HG02571 (cell line): ENCODE results near the gene SIGLEC15.
"Not testable (repeated sequence)": the region's sequence is repeated elsewhere in the genome, so short reads cannot be mapped to it uniquely, and the experiment has no call there.

Experiments used
- ATAC-seq: cut with Tn5 transposase; IDR thresholded peaks from one replicate; pipeline ENCODE4 v1.9.1; 2021; ENCODE audit warnings: mild to moderate bottlenecking, moderate library complexity; ENCODE audit not compliant: unreplicated experiment

SIGLEC15 gene

DNA sequence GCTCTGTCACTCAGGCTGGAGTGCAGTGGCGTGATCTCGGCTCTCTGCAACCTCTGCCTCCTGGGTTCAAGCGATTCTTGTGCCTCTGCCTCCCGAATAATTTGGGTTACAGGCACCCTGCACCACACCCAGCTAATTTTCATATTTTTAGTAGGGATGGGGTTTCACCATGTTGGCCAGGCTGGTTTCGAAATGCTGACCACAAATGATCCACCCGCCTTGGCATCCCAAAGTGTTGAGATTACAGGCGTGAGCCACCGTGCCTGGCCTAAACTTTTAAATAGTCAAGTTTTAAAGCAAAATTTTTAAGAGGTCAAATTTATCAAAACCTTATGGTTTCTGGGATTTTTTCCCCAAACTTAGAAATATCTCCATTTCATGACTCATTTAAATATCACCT is 6.7 kb upstream of the SIGLEC15 start:
- not testable (repeated sequence) for ATAC-seq

DNA sequence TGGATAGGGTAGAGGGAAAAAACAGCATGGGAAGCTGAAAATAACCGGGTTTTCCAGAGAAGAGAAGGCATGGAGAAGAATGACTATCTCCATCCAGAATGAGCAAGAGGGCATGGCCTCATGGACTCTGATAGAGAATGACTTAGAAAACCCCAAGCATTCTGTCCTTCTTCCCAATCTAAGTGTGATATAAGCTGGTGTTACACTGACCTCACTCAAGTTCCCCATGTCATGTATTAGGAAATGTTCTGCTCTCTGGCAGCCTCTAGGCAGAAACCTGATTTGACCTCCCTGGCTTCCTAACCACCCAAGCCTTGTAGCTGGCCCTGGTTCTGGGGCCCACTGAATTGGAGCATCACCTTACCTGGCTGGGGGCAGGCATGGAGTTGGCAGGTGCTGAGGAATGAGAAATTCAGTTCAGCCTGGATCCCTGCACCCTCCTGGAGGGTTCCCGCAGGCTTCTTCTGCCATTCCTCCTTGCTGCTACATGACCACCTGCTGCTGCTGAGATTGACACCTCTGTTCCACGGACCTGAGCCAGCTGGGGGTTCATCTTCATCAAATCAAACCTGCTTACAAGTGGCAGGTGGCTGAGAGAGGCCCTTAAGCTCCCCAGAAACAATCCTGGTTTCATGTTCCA is 5.2 kb upstream of the SIGLEC15 start:
- ATAC-seq = no peak

DNA sequence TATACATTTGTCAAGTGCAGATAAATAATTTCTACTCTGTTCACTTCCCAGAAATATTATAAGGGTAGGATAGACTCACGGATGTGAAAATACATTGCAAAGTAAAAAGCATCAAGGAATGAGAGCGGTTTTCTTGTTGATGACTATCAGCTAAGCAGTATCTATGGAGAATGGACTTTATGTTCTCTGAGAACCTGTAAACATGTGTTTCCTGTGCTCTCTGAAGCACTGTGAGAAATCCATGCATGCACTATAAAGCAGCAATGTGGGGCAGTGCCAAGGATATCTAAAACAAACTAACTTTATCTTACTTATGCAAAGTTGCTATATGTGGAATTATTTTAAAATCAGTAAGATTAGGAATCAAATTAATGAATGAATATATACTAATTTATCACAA is 4.4 kb upstream of the SIGLEC15 start:
- ATAC-seq = no peak

DNA sequence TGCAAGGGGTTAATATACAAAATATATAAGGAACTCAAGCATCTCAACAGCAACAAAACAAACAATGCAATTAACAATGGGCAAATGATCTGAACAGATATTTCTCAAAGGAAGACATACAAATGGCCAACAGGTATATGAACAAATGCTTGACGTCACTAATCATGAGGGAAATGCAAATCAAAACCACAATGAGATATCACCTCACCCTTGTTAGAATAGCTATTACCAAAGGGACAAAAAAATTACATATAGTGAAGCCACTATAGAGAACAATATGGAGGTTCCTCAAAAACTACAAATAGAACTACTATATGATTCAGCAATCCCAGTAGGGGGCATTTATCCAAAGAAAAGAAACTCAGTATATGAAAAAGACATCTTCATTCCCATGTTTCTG is 3.8 kb upstream of the SIGLEC15 start:
- no peak for ATAC-seq

DNA sequence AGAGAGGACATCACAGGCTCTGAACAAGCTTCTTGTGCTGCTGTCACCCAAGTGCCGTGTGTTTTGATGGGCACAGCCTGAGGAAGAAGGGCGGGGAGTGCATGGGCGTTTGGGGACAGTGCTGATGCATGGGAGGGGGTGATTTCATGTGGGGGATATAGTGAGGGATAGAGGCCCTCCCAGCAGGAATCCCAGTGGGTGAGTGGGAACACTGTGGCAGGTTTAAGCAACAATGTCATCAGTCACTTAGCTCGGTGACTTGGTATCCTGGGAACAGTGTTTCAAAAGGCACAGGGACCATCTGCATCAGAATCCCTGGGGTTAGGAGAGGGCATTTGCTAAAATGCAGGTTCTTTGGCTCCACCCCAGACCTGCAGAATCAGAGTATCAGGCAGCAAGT is 609 bp downstream of the SIGLEC15 start:
- ATAC-seq = no peak

DNA sequence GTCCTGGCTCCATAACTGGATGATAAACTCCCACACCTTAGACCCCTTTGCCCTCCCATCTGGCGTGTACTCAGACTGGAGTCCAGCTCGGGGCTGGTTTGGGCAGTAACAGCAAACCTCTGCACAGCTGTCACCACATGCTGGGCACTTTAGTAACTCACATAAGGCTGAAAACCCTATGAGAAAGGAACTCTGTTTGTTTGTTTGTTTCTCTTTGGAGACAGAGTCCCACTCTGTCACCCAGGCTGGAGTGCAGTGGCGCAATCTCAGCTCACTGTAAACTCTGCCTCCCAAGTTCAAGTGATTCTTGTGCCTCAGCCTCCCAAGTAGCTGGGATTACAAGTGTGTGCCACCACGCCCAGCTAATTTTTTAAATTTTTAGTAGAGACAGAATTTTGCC is 1.2 kb downstream of the SIGLEC15 start:
- not testable (repeated sequence) for ATAC-seq

DNA sequence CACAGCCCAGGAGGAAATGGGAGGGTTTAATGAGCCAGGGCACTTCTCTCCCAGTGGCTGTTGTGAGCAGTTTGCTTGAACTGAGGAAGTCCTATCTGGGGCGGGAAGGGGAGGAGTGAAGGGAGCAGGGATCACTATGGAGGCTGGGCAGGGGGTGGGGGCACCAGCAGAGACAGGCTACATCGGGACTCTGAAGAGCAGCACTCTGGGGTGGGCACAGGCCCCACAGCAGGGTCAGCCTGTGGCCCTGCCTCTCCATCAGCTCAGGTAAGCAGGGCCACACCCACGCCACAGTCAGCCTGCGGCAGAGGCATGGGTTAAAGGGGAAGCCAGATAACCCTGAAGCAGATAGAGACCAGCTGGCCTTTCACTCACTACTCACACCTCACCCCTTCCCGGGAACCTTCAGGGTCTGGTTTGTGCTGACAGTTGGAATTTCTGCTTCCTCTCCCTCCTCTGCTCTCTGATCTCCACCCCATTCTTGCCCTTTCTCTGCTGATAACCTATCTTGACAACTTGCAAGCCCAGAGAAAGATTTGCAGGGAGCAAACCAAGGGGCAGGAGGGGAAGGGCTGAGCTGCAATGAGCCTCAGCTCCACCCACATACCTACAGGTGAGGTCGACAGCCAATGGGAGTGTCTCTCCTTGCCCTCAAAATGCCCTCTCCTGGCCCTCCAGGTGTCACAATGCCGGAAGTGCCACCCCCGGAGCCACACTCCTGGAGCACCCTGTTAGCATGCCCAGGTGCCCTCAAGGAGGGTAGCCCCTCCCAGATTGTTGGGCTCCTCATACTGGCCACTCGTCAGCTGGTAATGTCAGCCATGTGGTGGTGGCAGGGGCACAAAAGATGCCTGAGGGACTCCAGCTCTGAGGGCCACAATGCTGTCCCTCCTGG is 3.7 kb downstream of the SIGLEC15 start:
- ATAC-seq = no peak

DNA sequence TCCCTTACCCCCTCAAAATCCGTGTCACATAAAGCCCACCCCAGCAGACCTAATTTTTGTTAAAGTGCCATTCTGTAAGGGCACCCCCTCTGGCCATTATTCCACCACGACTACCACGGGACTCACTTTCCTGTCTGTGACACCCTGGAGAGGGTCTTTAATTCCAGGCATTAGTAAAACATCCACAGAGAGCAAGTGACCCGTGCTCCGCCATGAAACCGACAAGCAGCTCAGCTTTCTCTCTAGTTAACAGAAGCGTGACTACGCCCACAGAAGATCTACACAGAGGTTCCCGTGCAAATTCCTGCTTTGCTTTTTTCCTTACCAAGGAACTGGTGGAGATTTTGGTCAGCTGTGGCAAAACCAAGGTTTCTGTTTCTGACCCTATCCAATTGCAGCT is 4.4 kb downstream of the SIGLEC15 start:
- no peak for ATAC-seq

DNA sequence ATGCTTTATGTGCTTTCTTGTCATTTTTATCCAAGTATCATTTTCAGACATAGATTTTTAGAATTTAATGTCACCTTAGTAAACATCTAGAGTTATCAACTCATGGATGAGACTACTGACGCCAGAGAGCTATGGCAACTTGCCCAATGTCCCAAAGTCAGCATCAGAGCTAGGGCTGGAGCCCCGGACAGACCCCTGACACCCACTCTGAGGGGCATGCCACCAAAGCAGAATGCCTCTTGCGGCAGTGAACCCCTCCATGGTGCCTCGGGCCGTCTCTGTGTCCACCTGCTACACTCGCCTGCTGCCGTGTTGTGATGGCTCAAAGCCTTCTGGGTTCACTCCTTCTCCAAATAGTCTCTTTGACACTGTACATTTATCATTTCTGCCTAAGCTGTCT is 5.4 kb downstream of the SIGLEC15 start:
- no peak for ATAC-seq

DNA sequence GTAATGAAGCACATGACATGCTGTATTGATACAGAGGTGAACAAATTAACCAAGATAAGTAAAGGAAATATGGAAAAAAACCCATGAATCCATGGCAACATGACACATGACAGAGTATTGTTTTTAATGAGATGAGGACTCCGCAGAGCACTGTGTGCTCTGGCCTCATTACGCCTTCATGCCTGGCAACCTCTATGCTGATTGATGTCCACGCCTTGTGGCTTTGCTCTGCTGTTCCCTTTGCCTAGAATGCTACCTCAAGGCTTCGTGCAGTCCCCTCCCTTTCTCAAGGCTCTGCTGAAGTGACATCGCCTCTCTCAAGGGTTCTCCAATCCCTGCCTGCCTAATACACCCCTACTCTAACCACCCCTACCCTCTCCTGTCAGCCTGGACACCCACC is 8.4 kb downstream of the SIGLEC15 start:
- ATAC-seq = no peak

DNA sequence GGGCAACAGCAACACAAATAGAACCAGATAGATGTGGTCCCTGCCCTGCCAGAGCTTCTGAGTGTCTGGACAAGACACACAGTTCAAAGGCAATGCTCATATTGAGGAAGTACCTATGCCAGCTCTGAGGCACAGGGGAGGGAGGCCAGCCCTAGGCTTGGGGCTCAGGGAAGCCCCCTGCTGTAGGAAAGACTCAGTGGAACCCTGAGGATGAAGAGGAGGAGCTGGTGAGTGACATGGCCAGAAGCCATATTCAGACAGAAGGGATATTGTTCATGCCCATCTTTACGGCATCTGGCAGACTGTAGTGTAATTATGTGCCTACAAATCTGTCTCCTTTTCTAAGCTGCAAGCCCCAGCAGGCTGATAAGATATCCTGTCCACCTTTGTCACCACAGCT is 8.8 kb downstream of the SIGLEC15 start:
- ATAC-seq = no peak

DNA sequence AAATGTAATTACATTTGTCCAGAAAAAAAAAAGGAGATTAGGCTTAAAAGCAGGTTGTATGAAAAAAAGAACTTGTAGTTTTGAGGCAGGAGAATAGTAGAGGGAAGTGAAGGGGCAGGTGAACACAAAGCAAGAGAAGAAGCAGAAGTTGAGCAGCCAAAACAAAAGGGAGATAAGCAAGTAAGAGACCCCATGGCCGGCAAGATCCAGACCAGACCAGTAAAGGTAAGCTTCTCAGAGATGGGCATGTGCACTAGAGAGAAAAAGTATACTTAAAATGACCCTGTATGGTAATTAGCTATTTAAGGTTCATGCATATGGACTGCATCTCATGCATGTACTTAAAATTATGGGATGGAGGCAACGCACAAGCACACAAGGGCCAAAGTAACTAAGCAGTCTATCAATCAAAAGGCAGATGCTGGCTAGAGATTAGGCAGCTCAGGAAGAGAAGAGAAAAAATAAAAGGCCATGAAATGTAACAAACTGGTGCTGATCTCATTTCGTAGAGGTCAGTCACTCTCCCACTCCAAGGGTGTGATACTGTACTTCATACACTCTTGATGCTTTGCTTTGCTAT is 9.7 kb downstream of the SIGLEC15 start:
- no peak for ATAC-seq

DNA sequence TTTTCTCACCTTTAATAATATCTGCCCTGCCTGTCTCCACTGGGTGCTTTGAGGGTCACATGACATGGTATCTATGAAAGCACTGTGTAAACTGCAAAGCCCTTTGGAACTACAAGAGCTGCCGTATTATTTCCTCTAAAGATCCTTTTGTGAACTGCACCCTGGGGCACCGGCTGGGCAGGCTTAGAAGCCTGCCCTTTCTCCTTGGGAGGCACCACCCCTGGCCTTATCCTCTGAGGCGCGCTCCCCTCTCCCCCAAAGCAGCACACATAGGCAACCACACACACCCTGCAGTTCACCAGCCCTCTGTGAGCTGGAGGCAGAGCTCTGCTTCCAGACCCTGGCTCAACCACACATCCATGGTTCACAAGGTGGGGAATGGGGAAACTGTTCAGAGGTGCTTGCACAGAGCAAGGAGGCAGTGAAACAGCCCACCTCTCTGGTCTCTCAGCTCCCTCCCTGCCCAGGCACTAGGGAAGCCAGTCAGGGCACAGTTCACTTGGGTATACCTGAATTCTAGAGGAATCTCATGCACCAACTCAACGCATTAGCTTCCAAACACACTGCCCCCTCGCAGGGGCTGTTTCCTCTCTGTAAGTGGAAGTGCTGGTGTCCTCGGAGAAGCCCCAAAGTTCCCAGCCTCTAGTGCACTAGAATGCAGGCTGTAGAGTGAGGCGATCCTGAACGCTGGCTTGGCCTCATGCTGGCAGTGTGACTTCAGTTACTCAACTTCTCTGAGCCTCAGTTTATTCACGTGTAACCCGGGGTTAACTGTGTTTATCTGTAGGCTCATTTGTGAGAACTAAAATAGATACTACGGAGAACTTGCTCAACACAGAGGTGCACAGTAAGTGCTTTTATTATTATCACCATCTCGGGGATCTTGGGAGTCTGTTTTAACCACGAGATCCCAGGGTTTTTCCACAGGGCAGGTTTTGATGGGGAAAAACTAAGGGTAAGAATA is 11.0 kb downstream of the SIGLEC15 start:
- ATAC-seq = no peak

DNA sequence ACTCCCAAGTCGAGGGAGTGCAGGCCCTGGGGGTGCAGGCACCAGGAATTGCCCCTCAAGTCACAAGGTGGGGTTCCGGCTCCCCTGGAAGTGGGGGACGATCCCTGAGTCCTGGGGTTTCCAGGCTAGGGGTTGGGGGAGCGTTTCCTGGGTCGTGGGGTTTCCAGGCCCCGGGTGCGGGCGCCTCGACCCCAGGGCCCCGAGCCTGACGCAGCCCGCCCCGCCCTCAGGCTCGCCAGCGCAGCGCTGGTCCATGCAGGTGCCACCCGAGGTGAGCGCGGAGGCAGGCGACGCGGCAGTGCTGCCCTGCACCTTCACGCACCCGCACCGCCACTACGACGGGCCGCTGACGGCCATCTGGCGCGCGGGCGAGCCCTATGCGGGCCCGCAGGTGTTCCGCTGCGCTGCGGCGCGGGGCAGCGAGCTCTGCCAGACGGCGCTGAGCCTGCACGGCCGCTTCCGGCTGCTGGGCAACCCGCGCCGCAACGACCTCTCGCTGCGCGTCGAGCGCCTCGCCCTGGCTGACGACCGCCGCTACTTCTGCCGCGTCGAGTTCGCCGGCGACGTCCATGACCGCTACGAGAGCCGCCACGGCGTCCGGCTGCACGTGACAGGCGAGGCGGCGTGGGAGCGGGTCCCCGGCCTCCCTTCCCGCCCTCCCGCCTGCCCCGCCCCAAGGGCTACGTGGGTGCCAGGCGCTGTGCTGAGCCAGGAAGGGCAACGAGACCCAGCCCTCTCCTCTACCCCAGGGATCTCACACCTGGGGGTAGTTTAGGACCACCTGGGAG is 12.0 kb downstream of the SIGLEC15 start:
- ATAC-seq = no peak

DNA sequence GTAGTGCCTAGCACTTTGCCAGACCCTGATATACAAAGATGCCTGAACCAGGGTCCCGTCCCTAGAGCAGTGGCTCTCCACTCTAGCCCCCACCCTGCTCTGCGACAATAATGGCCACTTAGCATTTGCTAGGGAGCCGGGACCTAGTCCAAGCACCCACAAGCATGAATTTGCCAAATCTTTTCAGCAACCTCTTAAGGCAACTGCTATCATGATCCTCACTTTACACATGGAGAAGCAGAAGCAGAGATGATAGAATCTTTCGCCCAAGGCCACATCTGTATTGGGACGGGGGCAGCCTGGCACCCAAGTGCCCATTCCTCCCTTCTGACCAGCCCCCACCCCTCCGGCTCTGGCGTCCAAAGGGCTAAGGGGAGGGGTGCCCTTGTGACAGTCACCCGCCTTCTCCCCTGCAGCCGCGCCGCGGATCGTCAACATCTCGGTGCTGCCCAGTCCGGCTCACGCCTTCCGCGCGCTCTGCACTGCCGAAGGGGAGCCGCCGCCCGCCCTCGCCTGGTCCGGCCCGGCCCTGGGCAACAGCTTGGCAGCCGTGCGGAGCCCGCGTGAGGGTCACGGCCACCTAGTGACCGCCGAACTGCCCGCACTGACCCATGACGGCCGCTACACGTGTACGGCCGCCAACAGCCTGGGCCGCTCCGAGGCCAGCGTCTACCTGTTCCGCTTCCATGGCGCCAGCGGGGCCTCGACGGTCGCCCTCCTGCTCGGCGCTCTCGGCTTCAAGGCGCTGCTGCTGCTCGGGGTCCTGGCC is 13.0 kb downstream of the SIGLEC15 start:
- no peak for ATAC-seq

DNA sequence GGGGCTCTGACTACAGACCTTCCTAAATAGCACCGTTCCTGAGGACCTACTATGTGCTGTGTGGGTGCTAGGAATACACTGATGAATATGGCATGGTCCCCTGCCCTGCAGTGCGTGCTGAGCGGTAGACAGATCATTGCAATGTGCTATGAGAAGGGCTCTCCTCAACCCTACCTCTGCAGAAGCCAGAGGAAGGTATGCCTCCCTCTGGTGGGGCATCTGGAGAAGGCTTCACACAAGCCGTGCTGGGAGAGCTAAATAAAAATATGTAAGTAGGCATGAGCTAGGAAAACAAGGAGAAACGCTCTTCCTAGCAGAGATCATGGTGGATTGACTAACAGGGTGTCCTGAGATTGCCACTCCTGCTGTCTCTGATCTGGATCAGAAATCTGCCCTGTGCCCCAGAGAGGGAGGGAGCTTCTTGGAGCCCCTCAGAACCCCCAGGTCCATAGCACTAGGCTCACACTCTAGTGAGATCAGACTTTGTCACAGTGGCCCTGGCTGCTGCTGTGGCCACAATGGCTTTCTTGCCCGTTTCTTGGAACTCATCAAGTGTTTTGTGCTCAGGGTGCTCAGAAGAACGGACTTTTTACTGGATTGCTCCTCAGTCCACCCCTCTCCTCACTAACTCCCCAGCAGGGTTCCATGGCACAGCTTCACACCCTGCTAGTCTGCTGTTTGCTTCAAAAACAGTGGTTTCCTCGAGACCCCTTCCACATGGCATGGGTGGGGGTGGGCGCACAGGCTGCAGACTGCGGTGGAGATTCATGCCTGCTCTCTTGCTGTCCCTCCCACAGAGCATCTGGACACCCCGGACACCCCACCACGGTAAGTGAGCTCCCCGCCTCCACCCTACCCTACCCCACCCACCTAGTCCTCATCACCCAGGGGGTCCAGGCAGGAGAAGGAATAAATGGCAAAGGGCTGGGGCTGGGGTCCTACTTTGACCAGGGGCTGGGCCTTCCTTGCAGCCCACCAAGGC is 14.2 kb downstream of the SIGLEC15 start:
- no peak for ATAC-seq

DNA sequence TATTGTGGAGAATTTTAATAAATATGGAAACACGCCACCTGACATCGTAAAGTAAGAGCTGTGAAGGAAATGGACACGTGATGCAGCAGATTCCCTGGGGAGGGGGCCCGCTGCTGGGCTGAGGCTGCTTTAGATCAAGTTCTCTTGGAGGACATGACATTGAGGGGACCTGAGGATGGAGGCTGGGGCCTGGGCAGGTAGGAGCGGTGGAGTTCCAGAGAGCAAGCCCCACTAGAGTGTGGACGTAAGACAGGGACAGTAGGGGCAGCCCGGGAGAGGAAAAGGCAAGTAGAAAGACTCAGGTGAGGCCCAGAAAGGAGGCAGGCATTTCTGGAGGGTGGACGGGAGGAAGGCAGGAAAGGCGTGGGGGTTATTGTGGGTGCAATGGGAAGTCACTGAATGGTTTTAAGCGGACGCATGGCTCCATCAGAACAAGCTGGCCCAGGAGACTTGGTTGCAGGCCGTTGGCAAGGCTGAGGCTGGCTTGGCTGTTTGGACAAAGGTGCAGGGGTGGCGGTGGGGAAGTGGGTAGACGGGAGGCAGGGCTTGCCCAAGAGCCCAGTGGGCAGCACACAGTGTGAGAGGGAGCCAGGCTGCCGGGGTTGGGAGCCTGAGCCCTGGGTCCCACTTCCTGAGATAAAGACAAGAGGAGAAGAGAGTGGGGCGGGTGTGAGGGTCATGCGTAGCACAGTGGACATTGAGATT is 15.7 kb downstream of the SIGLEC15 start:
- ATAC-seq = no peak
